Astrocyte of the spinal cord (primary cell): ENCODE measurements around the gene SNAPC1.
A peak's percentile ranks its signal among the peaks of the same experiment; 100 is the strongest.
"Not testable (repeated sequence)": the region's sequence is repeated elsewhere in the genome, so short reads cannot be mapped to it uniquely, and the experiment has no call there.

Source experiments
- DNase-seq: peaks from one replicate; pipeline ENCODE4 v3.0.0; 2011; ENCODE audit warnings: low read depth, low spot score
- H3K4me3 ChIP-seq: 2 replicates; pipeline ENCODE4 v1.5.1; 2011; ENCODE audit warnings: low read depth, mild to moderate bottlenecking, low read length, moderate library complexity
- in situ Hi-C: cut with HindIII; loops from 2 replicates; pipeline ENCODE4 v1.10.0; 2017; ENCODE audit warnings: low sequenced_read_pairs
- TF ChIP-seq, protein P1 (sequence below): IDR thresholded peaks from 2 replicates; pipeline ENCODE4 v1.5.1; 2012; ENCODE audit warnings: low read depth, mild to moderate bottlenecking, low read length, inconsistent platforms

Gene SNAPC1

DNA sequence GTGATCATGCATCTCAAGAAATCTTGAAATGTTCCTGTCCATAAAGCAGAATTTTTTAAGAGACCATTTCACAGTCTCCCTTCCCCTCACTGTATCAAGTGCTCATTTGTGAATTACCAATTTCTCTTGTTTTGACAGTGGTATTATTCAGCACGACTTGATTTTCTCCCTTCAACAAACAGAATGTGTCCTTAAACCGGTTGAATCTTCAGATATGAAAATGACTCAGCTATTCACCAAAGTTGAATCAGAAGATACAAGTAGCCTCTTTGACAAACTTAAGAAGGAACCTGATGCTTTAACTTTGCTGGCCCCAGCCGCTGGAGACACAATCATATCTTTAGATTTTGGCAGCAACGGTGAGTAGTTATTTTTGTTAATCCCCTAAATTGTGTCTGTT, 25.5 kb upstream of the SNAPC1 start:
- TF ChIP-seq, protein P1, sequence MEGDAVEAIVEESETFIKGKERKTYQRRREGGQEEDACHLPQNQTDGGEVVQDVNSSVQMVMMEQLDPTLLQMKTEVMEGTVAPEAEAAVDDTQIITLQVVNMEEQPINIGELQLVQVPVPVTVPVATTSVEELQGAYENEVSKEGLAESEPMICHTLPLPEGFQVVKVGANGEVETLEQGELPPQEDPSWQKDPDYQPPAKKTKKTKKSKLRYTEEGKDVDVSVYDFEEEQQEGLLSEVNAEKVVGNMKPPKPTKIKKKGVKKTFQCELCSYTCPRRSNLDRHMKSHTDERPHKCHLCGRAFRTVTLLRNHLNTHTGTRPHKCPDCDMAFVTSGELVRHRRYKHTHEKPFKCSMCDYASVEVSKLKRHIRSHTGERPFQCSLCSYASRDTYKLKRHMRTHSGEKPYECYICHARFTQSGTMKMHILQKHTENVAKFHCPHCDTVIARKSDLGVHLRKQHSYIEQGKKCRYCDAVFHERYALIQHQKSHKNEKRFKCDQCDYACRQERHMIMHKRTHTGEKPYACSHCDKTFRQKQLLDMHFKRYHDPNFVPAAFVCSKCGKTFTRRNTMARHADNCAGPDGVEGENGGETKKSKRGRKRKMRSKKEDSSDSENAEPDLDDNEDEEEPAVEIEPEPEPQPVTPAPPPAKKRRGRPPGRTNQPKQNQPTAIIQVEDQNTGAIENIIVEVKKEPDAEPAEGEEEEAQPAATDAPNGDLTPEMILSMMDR: no peak
- DNase-seq: no peak
- in situ Hi-C loops: no loop called here
- H3K4me3 ChIP-seq: no peak overlapping the region

DNA sequence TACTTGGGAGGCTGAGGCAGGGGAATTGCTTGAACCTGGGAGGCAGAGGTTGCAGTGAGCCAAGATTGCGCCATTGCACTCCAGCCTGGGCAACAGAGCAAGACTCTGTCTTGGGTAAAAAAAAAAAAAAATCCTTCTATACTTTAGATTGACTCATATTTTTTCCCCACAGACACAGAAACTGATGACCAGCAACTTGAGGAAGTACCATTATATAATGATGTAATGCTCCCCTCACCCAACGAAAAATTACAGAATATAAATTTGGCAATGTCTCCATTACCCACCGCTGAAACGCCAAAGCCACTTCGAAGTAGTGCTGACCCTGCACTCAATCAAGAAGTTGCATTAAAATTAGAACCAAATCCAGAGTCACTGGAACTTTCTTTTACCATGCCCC, 24.3 kb upstream of the SNAPC1 start:
- no peak overlapping the region for H3K4me3 ChIP-seq
- TF ChIP-seq, protein P1: no peak
- DNase-seq: no peak
- in situ Hi-C loops: no loop called here

DNA sequence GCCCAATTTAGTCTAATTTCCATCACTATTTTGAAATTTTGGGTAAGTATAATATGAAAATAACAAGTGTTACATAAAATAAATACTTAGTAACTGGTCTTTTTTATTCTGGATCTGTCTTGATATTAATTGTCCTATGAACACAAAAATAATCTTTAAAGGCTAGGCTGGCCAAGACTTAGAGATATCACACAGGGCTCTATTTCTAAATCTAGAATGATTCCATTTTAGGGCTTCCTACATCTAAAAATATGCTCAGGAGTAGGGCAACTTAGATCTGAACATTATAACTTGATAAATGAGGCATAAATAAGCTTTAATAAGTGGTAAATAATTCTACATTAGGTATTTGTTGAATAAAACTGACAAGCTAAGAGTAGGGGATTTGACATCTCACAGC, 23.1 kb upstream of the SNAPC1 start:
- H3K4me3 ChIP-seq: no peak overlapping the region
- DNase-seq: no peak
- in situ Hi-C loops: no loop called here
- TF ChIP-seq, protein P1: no peak

DNA sequence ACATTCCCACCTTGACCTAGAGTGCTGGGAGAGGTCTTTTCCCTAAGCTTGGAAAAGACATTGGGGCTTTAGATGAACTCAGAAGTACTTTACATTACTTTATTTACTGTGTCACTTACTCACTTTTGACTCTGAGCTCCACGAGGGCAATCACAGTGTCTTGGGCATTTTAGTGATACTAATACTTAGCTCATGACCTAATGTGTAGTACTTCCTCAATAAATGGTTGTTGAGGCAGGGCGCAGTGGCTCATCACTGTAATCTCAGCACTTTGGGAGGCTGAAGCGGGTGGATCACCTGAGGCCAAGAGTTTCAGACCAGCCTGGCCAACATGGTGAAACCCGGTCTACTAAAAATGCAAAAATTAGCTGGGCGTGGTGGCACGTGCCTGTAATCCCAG, 19.8 kb upstream of the SNAPC1 start:
- DNase-seq: no peak
- TF ChIP-seq, protein P1: no peak
- in situ Hi-C loops: no loop called here
- H3K4me3 ChIP-seq: no peak overlapping the region

DNA sequence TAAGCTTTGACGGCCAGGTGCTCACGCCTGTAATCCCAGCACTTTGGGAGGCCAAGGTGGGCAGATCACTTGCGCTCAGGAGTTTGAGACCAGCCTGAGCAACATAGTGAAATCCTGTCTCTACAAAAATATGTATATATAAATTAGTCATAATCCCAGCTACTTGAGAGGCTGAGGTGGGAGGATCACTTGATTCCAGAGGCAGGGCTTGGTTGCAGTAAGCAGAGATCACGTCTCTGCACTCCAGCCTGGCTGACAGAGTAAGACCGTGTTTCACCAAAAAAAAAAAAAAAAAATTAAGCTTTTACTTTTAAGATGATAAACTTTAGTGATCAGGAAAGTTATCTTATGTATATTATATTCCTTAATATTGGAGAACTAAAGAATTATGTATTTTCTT, 18.0 kb upstream of the SNAPC1 start:
- in situ Hi-C loops: no loop called here
- H3K4me3 ChIP-seq: no peak overlapping the region
- no peak for DNase-seq
- TF ChIP-seq, protein P1: no peak

DNA sequence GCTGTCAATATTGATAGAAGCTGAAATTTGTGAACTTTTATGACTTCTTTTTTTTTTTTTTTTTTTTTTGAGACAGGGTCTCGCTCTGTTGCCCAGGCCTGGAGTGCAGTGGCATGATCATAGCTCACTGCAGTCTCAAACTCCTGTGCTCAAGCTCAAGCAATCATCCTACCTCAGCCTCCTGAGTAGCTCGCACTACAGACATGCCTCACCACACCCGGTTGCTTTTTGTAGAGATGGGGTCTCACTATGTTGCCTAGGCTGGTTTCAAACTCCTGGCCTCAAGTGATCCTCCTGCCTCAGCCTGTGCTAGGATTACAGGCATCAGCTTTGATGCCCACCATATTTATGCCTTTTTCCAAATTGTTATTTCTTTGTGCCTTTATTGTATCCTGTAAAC, 15.9 kb upstream of the SNAPC1 start:
- in situ Hi-C loops, H3K4me3 ChIP-seq, DNase-seq: not testable (repeated sequence)

DNA sequence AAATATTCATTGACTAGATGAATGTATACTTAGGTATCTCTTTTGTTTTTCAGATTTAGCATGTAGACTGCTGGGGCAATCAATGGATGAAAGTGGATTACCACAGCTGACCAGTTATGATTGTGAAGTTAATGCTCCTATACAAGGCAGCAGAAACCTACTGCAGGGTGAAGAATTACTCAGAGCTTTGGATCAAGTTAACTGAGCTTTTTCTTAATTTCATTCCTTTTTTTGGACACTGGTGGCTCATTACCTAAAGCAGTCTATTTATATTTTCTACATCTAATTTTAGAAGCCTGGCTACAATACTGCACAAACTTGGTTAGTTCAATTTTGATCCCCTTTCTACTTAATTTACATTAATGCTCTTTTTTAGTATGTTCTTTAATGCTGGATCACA, 15.3 kb upstream of the SNAPC1 start:
- no peak overlapping the region for H3K4me3 ChIP-seq
- in situ Hi-C loops: no loop called here
- TF ChIP-seq, protein P1: no peak
- peak; percentile 1 for DNase-seq
